ENCODE measurements around the gene HK3.

HK3 gene

DNA sequence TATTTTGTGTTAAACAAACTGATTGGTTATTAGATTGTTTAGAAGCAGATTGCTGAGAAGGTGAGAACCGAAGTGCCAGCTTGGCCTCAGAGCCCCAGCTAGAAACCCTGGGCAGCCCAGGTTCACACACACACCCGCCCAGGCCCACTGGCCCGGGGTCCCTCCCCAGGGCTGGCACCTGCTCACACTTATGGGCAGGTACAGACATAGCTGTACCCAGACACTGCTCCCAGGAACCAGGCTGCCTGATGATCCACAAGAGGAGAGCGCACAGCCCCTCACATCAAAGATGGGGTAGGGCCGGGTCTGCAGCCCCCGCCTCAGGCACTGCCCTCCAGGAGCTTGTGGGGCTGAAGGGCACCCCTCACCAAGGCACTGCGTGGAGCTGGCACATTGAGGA, 33.2 kb downstream of the HK3 start:
- peaks cover 17% of the 10 kb centered on the region for H3K27me3 ChIP-seq (ENCODE audit: low read depth, low read length)
- H3K27ac ChIP-seq (ENCODE audit: low read length) = no peak overlapping the region
- no peaks in the 10 kb centered on the region for H3K36me3 ChIP-seq (ENCODE audit: control insufficient read depth in 1 of 2, insufficient read depth in 2 of 2, low read length in 2 of 2)
- H3K9me3 ChIP-seq (ENCODE audit: control insufficient read depth in 1 of 2, low read length in 2 of 2) = no peaks in the 10 kb centered on the region
- no peaks in the 10 kb centered on the region for H3K4me1 ChIP-seq (ENCODE audit: control insufficient read depth in 1 of 2, insufficient read depth in 2 of 2, low read length in 2 of 2)
- H3K4me3 ChIP-seq (ENCODE audit: low read depth in 1 of 2, low read length in 2 of 2) = no peak overlapping the region

- H3K4me1 ChIP-seq (ENCODE audit: control insufficient read depth in 1 of 2, insufficient read depth in 2 of 2, low read length in 2 of 2) = no peaks in the 10 kb centered on the region
- H3K27me3 ChIP-seq (ENCODE audit: low read depth, low read length) = peaks cover 17% of the 10 kb centered on the region
- no peaks in the 10 kb centered on the region for H3K36me3 ChIP-seq (ENCODE audit: control insufficient read depth in 1 of 2, insufficient read depth in 2 of 2, low read length in 2 of 2)
- H3K27ac ChIP-seq (ENCODE audit: low read length) = no peak overlapping the region
- no peak overlapping the region for H3K4me3 ChIP-seq (ENCODE audit: low read depth in 1 of 2, low read length in 2 of 2)
- H3K9me3 ChIP-seq (ENCODE audit: control insufficient read depth in 1 of 2, low read length in 2 of 2) = no peaks in the 10 kb centered on the region
These were observed 34.4 kb downstream of the HK3 start for GRCh38 chr5:176864755-176865154.

DNA sequence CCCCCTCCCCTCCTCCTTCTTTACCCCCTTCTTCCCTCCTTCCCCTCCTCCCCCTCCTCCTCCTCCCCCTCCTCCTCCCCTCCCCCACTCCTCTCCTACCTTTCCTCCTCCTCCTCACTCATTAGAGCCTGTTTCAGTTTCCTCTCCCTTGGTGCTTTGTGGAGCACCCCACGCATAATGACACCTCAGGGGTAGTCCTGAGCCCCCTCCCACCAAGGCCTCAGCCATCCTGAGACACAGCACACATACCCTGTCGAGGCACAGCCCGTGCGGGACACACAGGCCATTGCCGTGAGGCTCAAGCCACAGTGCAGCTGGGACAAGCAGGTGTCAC, 35.4 kb downstream of the HK3 start:
- peaks cover 17% of the 10 kb centered on the region for H3K27me3 ChIP-seq (ENCODE audit: low read depth, low read length)

GRCh38 chr5:176863041-176863764, 35.9 kb downstream of the HK3 start:
- Histone ChIP-seq H3K27me3 (ENCODE audit: low read depth, low read length) (peaks cover 17% of the 10 kb centered on the region), H3K9me3 (ENCODE audit: control insufficient read depth in 1 of 2, low read length in 2 of 2) (no peaks in the 10 kb centered on the region), H3K4me3 (ENCODE audit: low read depth in 1 of 2, low read length in 2 of 2) (no peak overlapping the region), H3K4me1 (ENCODE audit: control insufficient read depth in 1 of 2, insufficient read depth in 2 of 2, low read length in 2 of 2) (no peaks in the 10 kb centered on the region), H3K36me3 (ENCODE audit: control insufficient read depth in 1 of 2, insufficient read depth in 2 of 2, low read length in 2 of 2) (no peaks in the 10 kb centered on the region), H3K27ac (ENCODE audit: low read length) (no peak overlapping the region)

More for the DNA sequence above, 35.4 kb downstream of the HK3 start:
- H3K9me3 ChIP-seq (ENCODE audit: control insufficient read depth in 1 of 2, low read length in 2 of 2) = no peaks in the 10 kb centered on the region
- no peak overlapping the region for H3K4me3 ChIP-seq (ENCODE audit: low read depth in 1 of 2, low read length in 2 of 2)
- no peak overlapping the region for H3K27ac ChIP-seq (ENCODE audit: low read length)
- H3K4me1 ChIP-seq (ENCODE audit: control insufficient read depth in 1 of 2, insufficient read depth in 2 of 2, low read length in 2 of 2) = no peaks in the 10 kb centered on the region
- H3K36me3 ChIP-seq (ENCODE audit: control insufficient read depth in 1 of 2, insufficient read depth in 2 of 2, low read length in 2 of 2) = no peaks in the 10 kb centered on the region

GRCh38 chr5:176862330-176862995, 36.7 kb downstream of the HK3 start:
- Histone ChIP-seq H3K4me3 (ENCODE audit: low read depth in 1 of 2, low read length in 2 of 2) (no peak overlapping the region), H3K9me3 (ENCODE audit: control insufficient read depth in 1 of 2, low read length in 2 of 2) (no peaks in the 10 kb centered on the region), H3K27ac (ENCODE audit: low read length) (no peak overlapping the region), H3K4me1 (ENCODE audit: control insufficient read depth in 1 of 2, insufficient read depth in 2 of 2, low read length in 2 of 2) (no peaks in the 10 kb centered on the region), H3K36me3 (ENCODE audit: control insufficient read depth in 1 of 2, insufficient read depth in 2 of 2, low read length in 2 of 2) (no peaks in the 10 kb centered on the region), H3K27me3 (ENCODE audit: low read depth, low read length) (peaks cover 17% of the 10 kb centered on the region)

DNA sequence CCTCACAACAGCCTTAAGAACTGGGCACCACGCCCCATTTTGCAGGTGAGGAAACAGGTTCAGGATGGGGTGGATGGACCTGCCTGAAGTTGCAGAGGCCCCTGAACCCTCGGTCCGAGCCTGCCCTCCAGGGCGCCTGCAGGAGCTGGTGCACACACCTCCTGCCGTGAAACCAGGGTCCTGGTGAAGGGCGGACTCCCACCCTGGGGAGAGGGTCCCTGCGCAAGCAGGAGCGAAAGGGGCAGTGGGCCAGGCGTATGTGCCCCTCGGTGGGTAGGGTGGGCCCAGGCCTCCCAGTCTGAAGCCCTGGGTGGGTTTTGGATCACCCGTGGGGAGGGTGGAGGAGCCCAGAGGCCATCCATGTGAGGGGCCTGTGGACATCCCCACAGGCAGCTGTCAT, 37.9 kb downstream of the HK3 start:
- Histone ChIP-seq H3K9me3 (ENCODE audit: control insufficient read depth in 1 of 2, low read length in 2 of 2) (no peaks in the 10 kb centered on the region), H3K27ac (ENCODE audit: low read length) (no peak overlapping the region), H3K36me3 (ENCODE audit: control insufficient read depth in 1 of 2, insufficient read depth in 2 of 2, low read length in 2 of 2) (no peaks in the 10 kb centered on the region), H3K4me3 (ENCODE audit: low read depth in 1 of 2, low read length in 2 of 2) (no peak overlapping the region), H3K27me3 (ENCODE audit: low read depth, low read length) (peaks cover 11% of the 10 kb centered on the region), H3K4me1 (ENCODE audit: control insufficient read depth in 1 of 2, insufficient read depth in 2 of 2, low read length in 2 of 2) (no peaks in the 10 kb centered on the region)

DNA sequence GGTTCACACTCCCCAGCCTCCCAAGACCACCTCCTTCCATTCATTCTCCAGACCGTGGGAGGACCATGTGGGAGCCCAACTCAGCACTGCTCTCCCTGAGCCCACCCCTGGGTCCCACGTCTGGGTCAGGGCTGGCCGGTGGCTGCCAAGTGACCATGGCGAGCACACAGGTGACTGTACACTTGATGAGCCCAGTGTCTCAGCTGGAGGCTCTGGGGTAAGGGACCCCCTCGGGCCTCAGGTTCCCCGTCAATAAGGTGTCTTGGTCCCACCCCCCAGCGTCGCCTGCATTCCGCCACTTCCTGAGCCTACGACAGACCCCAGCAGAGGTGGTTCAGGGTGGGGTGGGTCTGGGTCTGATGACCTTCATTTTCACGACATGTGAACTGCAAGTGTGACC, 38.8 kb downstream of the HK3 start:
- H3K27me3 ChIP-seq (ENCODE audit: low read depth, low read length) = peaks cover 9% of the 10 kb centered on the region
- no peak overlapping the region for H3K4me3 ChIP-seq (ENCODE audit: low read depth in 1 of 2, low read length in 2 of 2)
- no peaks in the 10 kb centered on the region for H3K4me1 ChIP-seq (ENCODE audit: control insufficient read depth in 1 of 2, insufficient read depth in 2 of 2, low read length in 2 of 2)
- H3K36me3 ChIP-seq (ENCODE audit: control insufficient read depth in 1 of 2, insufficient read depth in 2 of 2, low read length in 2 of 2) = no peaks in the 10 kb centered on the region
- no peak overlapping the region for H3K27ac ChIP-seq (ENCODE audit: low read length)
- H3K9me3 ChIP-seq (ENCODE audit: control insufficient read depth in 1 of 2, low read length in 2 of 2) = no peaks in the 10 kb centered on the region

GRCh38 chr5:176859916-176860315, 39.2 kb downstream of the HK3 start:
- no peak overlapping the region for H3K4me3 ChIP-seq (ENCODE audit: low read depth in 1 of 2, low read length in 2 of 2)
- H3K9me3 ChIP-seq (ENCODE audit: control insufficient read depth in 1 of 2, low read length in 2 of 2) = no peaks in the 10 kb centered on the region
- no peaks in the 10 kb centered on the region for H3K36me3 ChIP-seq (ENCODE audit: control insufficient read depth in 1 of 2, insufficient read depth in 2 of 2, low read length in 2 of 2)
- H3K4me1 ChIP-seq (ENCODE audit: control insufficient read depth in 1 of 2, insufficient read depth in 2 of 2, low read length in 2 of 2) = no peaks in the 10 kb centered on the region
- no peak overlapping the region for H3K27ac ChIP-seq (ENCODE audit: low read length)
- H3K27me3 ChIP-seq (ENCODE audit: low read depth, low read length) = peaks cover 9% of the 10 kb centered on the region

DNA sequence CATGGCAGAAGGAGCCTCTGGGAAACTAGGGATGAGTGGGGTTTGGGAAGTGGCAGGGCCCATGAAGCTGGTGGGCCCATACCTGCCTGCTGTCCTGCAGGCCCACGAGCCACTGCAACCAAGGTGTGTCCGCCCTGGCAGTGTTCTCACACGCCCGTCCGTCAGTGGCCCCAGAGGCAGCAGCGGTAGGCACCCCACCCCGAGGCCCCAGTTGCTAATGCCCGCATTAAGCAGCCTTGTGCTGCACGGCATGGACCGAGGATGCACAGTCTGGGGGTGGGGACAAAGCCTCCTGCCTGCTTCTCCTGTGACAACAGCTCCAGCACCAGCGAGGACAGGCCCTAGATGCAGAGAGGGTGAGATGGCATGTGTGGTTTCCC, 41.3 kb downstream of the HK3 start:
- Histone ChIP-seq H3K27ac (ENCODE audit: low read length) (no peak overlapping the region), H3K36me3 (ENCODE audit: control insufficient read depth in 1 of 2, insufficient read depth in 2 of 2, low read length in 2 of 2) (no peaks in the 10 kb centered on the region), H3K27me3 (ENCODE audit: low read depth, low read length) (peaks cover 9% of the 10 kb centered on the region), H3K4me1 (ENCODE audit: control insufficient read depth in 1 of 2, insufficient read depth in 2 of 2, low read length in 2 of 2) (no peaks in the 10 kb centered on the region), H3K9me3 (ENCODE audit: control insufficient read depth in 1 of 2, low read length in 2 of 2) (no peaks in the 10 kb centered on the region), H3K4me3 (ENCODE audit: low read depth in 1 of 2, low read length in 2 of 2) (no peak overlapping the region)

DNA sequence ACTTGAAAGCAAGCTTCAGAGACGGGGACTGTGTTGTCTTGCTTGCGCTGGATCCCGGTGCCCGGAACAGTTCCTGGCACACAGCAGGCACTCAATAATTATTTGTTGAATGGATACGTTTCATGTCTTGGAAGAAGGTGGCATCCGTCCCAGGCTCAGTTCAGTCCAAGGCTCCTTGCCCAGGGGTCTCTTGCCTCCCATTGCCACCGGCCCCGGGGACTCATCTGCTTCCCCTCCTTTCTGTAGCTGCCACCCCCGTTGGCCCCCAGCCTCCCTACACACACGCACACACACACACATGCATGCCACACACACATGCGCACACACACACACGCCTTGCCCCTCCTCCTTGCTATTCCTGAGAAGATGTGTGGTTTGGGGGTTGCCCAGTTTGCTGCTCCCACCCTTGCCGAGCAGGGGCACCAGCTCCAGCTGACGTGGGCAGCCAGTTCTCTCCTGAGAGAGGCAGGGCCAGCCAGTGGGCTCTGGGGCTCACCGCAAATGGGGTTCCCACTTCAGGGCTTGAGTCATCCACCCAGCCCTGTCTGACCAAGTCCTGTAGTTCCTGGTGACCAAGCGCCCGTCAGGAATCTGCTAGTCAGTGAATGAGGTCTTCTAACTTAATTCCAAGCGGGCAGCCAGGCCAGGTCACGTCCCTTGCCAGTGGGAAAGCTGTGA, 41.8 kb downstream of the HK3 start:
- no peaks in the 10 kb centered on the region for H3K4me1 ChIP-seq (ENCODE audit: control insufficient read depth in 1 of 2, insufficient read depth in 2 of 2, low read length in 2 of 2)
- no peaks in the 10 kb centered on the region for H3K9me3 ChIP-seq (ENCODE audit: control insufficient read depth in 1 of 2, low read length in 2 of 2)
- no peak overlapping the region for H3K4me3 ChIP-seq (ENCODE audit: low read depth in 1 of 2, low read length in 2 of 2)
- peaks cover 7% of the 10 kb centered on the region for H3K27me3 ChIP-seq (ENCODE audit: low read depth, low read length)
- H3K36me3 ChIP-seq (ENCODE audit: control insufficient read depth in 1 of 2, insufficient read depth in 2 of 2, low read length in 2 of 2) = no peaks in the 10 kb centered on the region
- H3K27ac ChIP-seq (ENCODE audit: low read length) = no peak overlapping the region

GRCh38 chr5:176856746-176857145, 42.4 kb downstream of the HK3 start:
- no peaks in the 10 kb centered on the region for H3K36me3 ChIP-seq (ENCODE audit: control insufficient read depth in 1 of 2, insufficient read depth in 2 of 2, low read length in 2 of 2)
- H3K27ac ChIP-seq (ENCODE audit: low read length) = no peak overlapping the region
- H3K9me3 ChIP-seq (ENCODE audit: control insufficient read depth in 1 of 2, low read length in 2 of 2) = no peaks in the 10 kb centered on the region
- H3K4me3 ChIP-seq (ENCODE audit: low read depth in 1 of 2, low read length in 2 of 2) = no peak overlapping the region
- peaks cover under 1% of the 10 kb centered on the region for H3K27me3 ChIP-seq (ENCODE audit: low read depth, low read length)
- H3K4me1 ChIP-seq (ENCODE audit: control insufficient read depth in 1 of 2, insufficient read depth in 2 of 2, low read length in 2 of 2) = no peaks in the 10 kb centered on the region

All from muscle layer of duodenum (tissue), 2 donors.